B cell (primary cell): ENCODE data around the gene FAM83B. TPM values are rescaled to one million over a fixed set of nuclear protein-coding genes. Genes with fewer than 3 reads are reported as not detected.
"Not testable (repeated sequence)": the region's sequence is repeated elsewhere in the genome, so short reads cannot be mapped to it uniquely, and the experiment has no call there.

Experiments used
- ATAC-seq: fragments of 200-7000 bp; cut with Tn5 transposase; one replicate; pipeline ENCODE4 v1.10.0; 2021; ENCODE audit warnings: low read depth, mild to moderate bottlenecking, moderate number of reproducible peaks, moderate library complexity
- CTCF ChIA-PET: fragments of 350-600 bp; sonication (Branson Sonifier 250); formaldehyde crosslinking; loops from one replicate; lab custom pipeline; 2021; ENCODE audit warnings: antibody characterized with exemption, inconsistent platforms; lab: Charles Lee
- POLR2A ChIA-PET: fragments of 350-600 bp; sonication (Branson Sonifier 250); formaldehyde crosslinking; loops from one replicate; lab custom pipeline; 2021; ENCODE audit warnings: antibody characterized with exemption; lab: Charles Lee
- DNase-seq: peaks from one replicate; pipeline ENCODE4 v3.0.0; 2013
- H2AFZ ChIP-seq: 2 replicates; pipeline ENCODE4 v1.6.1; 2012; ENCODE audit warnings: mild to moderate bottlenecking, low read depth, low read length; ENCODE audit not compliant: insufficient read depth, poor library complexity, severe bottlenecking
- H3K27ac ChIP-seq, 2 donors: 1 replicate in 1 of 2; 2 replicates in 1 of 2; pipeline ENCODE4 v1.5.1; 2012 to 2013; ENCODE audit warnings: low read length in 2 of 2, mild to moderate bottlenecking in 2 of 2, moderate library complexity in 1 of 2
- H3K27me3 ChIP-seq, 4 experiments: fragments of 200-600 bp in 1 of 4; sonication (generic) in 1 of 4; replicated peaks in 1 of 4; 1 replicate in 2 of 4; 2 replicates in 2 of 4; pipeline versions ENCODE4 v1.6.1 to v1.7.0; 2013 to 2016; ENCODE audit warnings: low read length in 3 of 4, mild to moderate bottlenecking in 2 of 4, mixed read lengths in 1 of 4, moderate library complexity in 1 of 4; ENCODE audit not compliant: insufficient read depth in 4 of 4, control insufficient read depth in 3 of 4; ENCODE audit errors: control extremely low read depth in 1 of 4
- H3K36me3 ChIP-seq, 2 experiments: replicated peaks in 1 of 2; 1 replicate in 1 of 2; 2 replicates in 1 of 2; pipeline versions ENCODE4 v1.6.1 to v1.7.1; 2013; ENCODE audit warnings: low read length in 1 of 2; ENCODE audit not compliant: insufficient read depth in 2 of 2, control insufficient read depth in 1 of 2; ENCODE audit errors: control extremely low read depth in 1 of 2, extremely low read depth in 1 of 2
- H3K4me1 ChIP-seq, 2 donors: fragments of 200-600 bp in 1 of 2; sonication (generic) in 1 of 2; 1 replicate in 1 of 2; 2 replicates in 1 of 2; pipeline versions ENCODE4 v1.5.1 to v1.6.1; 2013 to 2017; ENCODE audit warnings: low read length in 2 of 2; ENCODE audit not compliant: control insufficient read depth in 2 of 2, insufficient read depth in 2 of 2
- H3K4me2 ChIP-seq: replicated peaks from 2 replicates; pipeline ENCODE3; 2012; ENCODE audit warnings: mild to moderate bottlenecking, low read depth, low read length; ENCODE audit not compliant: poor library complexity, severe bottlenecking
- H3K4me3 ChIP-seq, 5 experiments: fragments of 200-600 bp in 1 of 5; sonication (generic) in 1 of 5; 1 replicate in 3 of 5; 2 replicates in 2 of 5; pipeline versions ENCODE4 v1.5.1 to v1.7.0; 2011 to 2016; ENCODE audit warnings: low read length in 4 of 5, mild to moderate bottlenecking in 4 of 5, low read depth in 2 of 5, control low read depth in 1 of 5, moderate library complexity in 1 of 5; ENCODE audit not compliant: insufficient read depth in 1 of 5; ENCODE audit errors: control extremely low read depth in 1 of 5, extremely low read depth in 1 of 5
- H3K79me2 ChIP-seq: fragments of 200-600 bp; sonication (generic); one replicate; pipeline ENCODE4 v1.6.0; 2016; ENCODE audit warnings: low read length; ENCODE audit not compliant: control insufficient read depth, insufficient read depth
- H3K9ac ChIP-seq: fragments of 200-600 bp; sonication (generic); 2 replicates; pipeline ENCODE4 v1.6.1; 2017; ENCODE audit warnings: mild to moderate bottlenecking, low read length, moderate library complexity
- H3K9me3 ChIP-seq, 3 donors: one replicate each; pipeline versions ENCODE4 v1.6.1 to v1.7.1; 2013; ENCODE audit warnings: low read length in 2 of 3; ENCODE audit not compliant: control insufficient read depth in 2 of 3, insufficient read depth in 1 of 3; ENCODE audit errors: control extremely low read depth in 1 of 3
- H4K20me1 ChIP-seq: 2 replicates; pipeline ENCODE4 v1.6.0; 2012; ENCODE audit warnings: mild to moderate bottlenecking, low read length; ENCODE audit not compliant: insufficient read depth, control insufficient read depth, poor library complexity, severe bottlenecking
- H3K27ac Mint-ChIP-seq: one replicate; pipeline ENCODE4 v1.8.0; 2021; ENCODE audit warnings: mixed read lengths
- H3K27me3 Mint-ChIP-seq: one replicate; pipeline ENCODE4 v1.8.0; 2021; ENCODE audit warnings: mixed read lengths
- H3K4me1 Mint-ChIP-seq: one replicate; pipeline ENCODE4 v1.8.0; 2021; ENCODE audit warnings: mixed read lengths
- H3K4me3 Mint-ChIP-seq: one replicate; pipeline ENCODE4 v1.8.0; 2021; ENCODE audit warnings: mixed read lengths
- H3K9me3 Mint-ChIP-seq: one replicate; pipeline ENCODE4 v1.8.0; 2022; ENCODE audit warnings: mixed read lengths; ENCODE audit not compliant: insufficient read depth
- EZH2 ChIP-seq: IDR thresholded peaks from 2 replicates; pipeline ENCODE4 v1.6.1; 2012; ENCODE audit warnings: borderline replicate concordance, low read depth, mild to moderate bottlenecking, moderate library complexity, low read length; ENCODE audit not compliant: insufficient read depth, poor library complexity, severe bottlenecking
- WGBS: methylation state at CpG from one replicate; pipeline ENCODE4 v1.1.5; 2013; ENCODE audit warnings: missing lambda C conversion rate; ENCODE audit not compliant: insufficient coverage; 5-methylcytosine and 5-hydroxymethylcytosine counted together
- intact Hi-C: fragments of 100-400 bp; cut with micrococcal nuclease; formaldehyde crosslinking; loops from one replicate; pipeline ENCODE4 v1.10.0; 2022
- polyA plus RNA-seq: library from polyadenylated mRNA; depleted of rRNA; stranded (reverse); fragments of >200 nt; gene quantifications from 2 replicates; pipeline ENCODE4 v1.2.3, GENCODE V29; 2012
- total RNA-seq, 2 donors: library from RNA; stranded (reverse); fragments of 120-200 nt in 1 of 2; gene quantifications; 1 replicate in 1 of 2; 2 replicates in 1 of 2; pipeline versions ENCODE4 v1.2.3 to v1.2.4, GENCODE V29; 2013 to 2022
- TF ChIP-seq, protein P1 (sequence below): fragments of 200-600 bp; IDR thresholded peaks from one replicate; pipeline ENCODE4 v1.8.0; 2022; ENCODE audit warnings: antibody characterized with exemption, mild to moderate bottlenecking

The FAM83B gene
- total and polyA plus RNA-seq, 2 donors (not counting 1 experiment from before 2014, with no cell fraction given): not detected

DNA sequence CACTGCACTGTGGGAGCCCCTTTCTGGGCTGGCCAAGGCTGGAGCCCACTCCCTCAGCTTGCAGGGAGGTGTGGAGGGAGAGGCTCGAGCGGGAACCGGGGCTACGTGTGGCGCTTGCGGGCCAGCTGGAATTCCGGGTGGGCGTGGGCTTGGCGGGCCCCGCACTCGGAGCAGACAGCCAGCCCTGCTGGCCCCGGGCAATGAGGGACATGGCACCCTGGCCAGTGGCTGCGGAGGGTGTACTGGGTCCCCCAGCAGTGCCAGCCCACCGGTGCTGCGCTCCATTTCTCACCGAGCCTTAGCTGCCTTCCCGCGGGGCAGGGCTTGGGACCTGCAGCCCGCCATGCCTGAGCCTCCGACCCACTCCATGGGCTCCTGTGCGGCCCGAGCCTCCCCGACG is 132.6 kb downstream of the FAM83B start:
- CTCF ChIA-PET, H4K20me1 ChIP-seq, H3K4me2 ChIP-seq, ATAC-seq, H3K4me3 ChIP-seq, H3K9me3 Mint-ChIP-seq, H3K9ac ChIP-seq, H3K4me1 ChIP-seq, H3K27ac Mint-ChIP-seq, H3K27me3 ChIP-seq, H3K36me3 ChIP-seq, H2AFZ ChIP-seq, H3K4me3 Mint-ChIP-seq, intact Hi-C loops, POLR2A ChIA-PET, H3K4me1 Mint-ChIP-seq, H3K79me2 ChIP-seq, H3K27ac ChIP-seq, DNase-seq, H3K27me3 Mint-ChIP-seq: not testable (repeated sequence)
- H3K9me3 ChIP-seq: peaks cover 0 to 12% (median 0%) of the 10 kb centered on the region in 3 donors
- 88% methylated on average over 11 of the region's 24 CpGs for WGBS

DNA sequence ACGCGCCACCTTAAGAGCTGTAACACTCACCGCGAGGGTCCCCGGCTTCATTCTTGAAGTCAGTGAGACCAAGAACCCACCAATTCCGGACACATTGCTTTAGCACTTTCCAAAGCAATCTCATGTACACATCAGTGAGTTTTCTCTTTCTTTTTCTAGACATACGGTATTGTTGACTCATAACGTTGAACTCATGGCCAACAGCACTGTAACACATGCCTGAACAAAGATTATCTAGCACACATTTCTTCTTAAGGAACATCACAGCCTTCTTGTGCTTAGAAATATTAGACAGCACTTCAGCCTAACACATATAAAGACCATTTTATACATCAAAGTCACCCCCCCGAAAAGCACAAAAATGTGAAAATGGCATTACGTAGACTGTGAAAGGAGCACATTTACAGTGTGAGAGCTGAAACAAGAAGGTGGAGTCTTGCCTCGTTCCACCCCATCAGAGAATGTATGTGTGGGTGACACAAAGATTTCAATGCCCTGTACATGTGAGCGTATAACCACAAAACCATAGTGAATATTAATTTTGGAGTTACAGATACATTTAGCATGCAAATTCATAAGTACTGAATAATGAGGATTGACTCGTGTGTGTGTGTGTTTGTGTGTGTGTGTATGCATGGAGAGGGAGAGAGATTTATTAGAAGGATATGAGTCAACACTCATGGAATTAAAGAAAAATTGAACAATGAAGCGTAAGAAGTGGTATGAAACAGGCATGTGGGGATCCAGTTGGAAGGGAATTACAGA is 134.1 kb downstream of the FAM83B start:
- H3K4me1 ChIP-seq: no peaks in the 10 kb centered on the region
- H3K27me3 ChIP-seq: no peaks in the 10 kb centered on the region
- H2AFZ ChIP-seq: no peak overlapping the region
- H3K27me3 Mint-ChIP-seq: no peaks in the 10 kb centered on the region
- H3K4me2 ChIP-seq: no peak overlapping the region
- DNase-seq (no peak), ATAC-seq (no peak)
- peaks cover 0 to 12% (median 0%) of the 10 kb centered on the region in 3 donors for H3K9me3 ChIP-seq
- H3K9ac ChIP-seq: no peak overlapping the region
- H3K79me2 ChIP-seq: no peaks in the 10 kb centered on the region
- H3K36me3 ChIP-seq: no peaks in the 10 kb centered on the region
- H3K27ac Mint-ChIP-seq: no peak overlapping the region
- POLR2A ChIA-PET: no interaction called here
- CTCF ChIA-PET: no interaction called here
- no peak overlapping the region for H3K27ac ChIP-seq
- no peak overlapping the region for H3K4me3 ChIP-seq
- H4K20me1 ChIP-seq: no peaks in the 10 kb centered on the region
- 92% methylated on average over 9 of the region's 14 CpGs for WGBS
- peaks cover 8% of the 10 kb centered on the region for H3K9me3 Mint-ChIP-seq
- TF ChIP-seq, protein P1, sequence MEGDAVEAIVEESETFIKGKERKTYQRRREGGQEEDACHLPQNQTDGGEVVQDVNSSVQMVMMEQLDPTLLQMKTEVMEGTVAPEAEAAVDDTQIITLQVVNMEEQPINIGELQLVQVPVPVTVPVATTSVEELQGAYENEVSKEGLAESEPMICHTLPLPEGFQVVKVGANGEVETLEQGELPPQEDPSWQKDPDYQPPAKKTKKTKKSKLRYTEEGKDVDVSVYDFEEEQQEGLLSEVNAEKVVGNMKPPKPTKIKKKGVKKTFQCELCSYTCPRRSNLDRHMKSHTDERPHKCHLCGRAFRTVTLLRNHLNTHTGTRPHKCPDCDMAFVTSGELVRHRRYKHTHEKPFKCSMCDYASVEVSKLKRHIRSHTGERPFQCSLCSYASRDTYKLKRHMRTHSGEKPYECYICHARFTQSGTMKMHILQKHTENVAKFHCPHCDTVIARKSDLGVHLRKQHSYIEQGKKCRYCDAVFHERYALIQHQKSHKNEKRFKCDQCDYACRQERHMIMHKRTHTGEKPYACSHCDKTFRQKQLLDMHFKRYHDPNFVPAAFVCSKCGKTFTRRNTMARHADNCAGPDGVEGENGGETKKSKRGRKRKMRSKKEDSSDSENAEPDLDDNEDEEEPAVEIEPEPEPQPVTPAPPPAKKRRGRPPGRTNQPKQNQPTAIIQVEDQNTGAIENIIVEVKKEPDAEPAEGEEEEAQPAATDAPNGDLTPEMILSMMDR: no peak
- no peak for TF ChIP-seq EZH2
- H3K4me1 Mint-ChIP-seq: no peaks in the 10 kb centered on the region
- no peak overlapping the region for H3K4me3 Mint-ChIP-seq
- intact Hi-C loops: no loop called here
